GM12891 (cell line): ENCODE results near the gene PROSER1.

Experiments
- PAX5 ChIP-seq: IDR thresholded peaks from 2 replicates; pipeline ENCODE4 v1.6.1; 2011; ENCODE audit warnings: low read length, moderate library complexity, mild to moderate bottlenecking; ENCODE audit not compliant: insufficient read depth, severe bottlenecking
- POLR2A ChIP-seq: IDR thresholded peaks from 2 replicates; pipeline ENCODE4 v1.6.1; 2011; ENCODE audit warnings: low read depth, low read length, control low read depth
- POLR2AphosphoS5 ChIP-seq: IDR thresholded peaks from 2 replicates; pipeline ENCODE4 v1.6.1; 2011; ENCODE audit warnings: low read depth, low read length, control low read depth
- POU2F2 ChIP-seq: IDR thresholded peaks from 2 replicates; pipeline ENCODE4 v1.6.1; 2011; ENCODE audit warnings: low read depth, mild to moderate bottlenecking, control low read depth, low read length, moderate library complexity
- SPI1 ChIP-seq: IDR thresholded peaks from 2 replicates; pipeline ENCODE4 v1.6.1; 2011; ENCODE audit warnings: low read depth, low read length, control low read depth
- TAF1 ChIP-seq: IDR thresholded peaks from 2 replicates; pipeline ENCODE4 v1.6.1; 2011; ENCODE audit warnings: low read depth, low read length, control low read depth

- TF ChIP-seq POLR2A = no peak
- no peak for TF ChIP-seq POLR2AphosphoS5
- TF ChIP-seq SPI1 = no peak
- no peak for TF ChIP-seq TAF1
- no peak for TF ChIP-seq PAX5
- TF ChIP-seq POU2F2 = no peak
Observed at GRCh38 chr13:38967446-38967845, 70.4 kb downstream of the PROSER1 start.
